ENCODE measurements around the gene ISM2.

ISM2 gene

DNA sequence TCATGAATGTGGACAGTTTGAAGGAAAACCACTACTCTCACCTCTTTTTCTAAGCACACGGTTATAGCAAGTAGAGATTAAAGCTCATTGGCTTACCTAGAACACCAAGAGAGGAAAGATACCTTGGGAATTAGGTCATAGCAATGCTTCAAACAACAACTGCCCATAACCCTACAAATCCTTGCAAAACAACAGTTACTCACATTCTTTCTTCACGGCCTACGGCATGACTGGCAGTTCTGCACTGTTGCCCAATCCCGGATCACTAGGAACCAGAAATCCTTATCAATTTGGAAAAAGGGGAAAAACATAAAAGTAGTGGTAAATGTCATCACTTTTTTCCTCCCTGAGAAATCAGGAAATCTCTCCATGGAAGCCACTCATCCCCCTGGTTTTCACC, 9.6 kb upstream of the ISM2 start:
- no peak for DNase-seq (ENCODE audit: low read depth in 2 of 2)

DNA sequence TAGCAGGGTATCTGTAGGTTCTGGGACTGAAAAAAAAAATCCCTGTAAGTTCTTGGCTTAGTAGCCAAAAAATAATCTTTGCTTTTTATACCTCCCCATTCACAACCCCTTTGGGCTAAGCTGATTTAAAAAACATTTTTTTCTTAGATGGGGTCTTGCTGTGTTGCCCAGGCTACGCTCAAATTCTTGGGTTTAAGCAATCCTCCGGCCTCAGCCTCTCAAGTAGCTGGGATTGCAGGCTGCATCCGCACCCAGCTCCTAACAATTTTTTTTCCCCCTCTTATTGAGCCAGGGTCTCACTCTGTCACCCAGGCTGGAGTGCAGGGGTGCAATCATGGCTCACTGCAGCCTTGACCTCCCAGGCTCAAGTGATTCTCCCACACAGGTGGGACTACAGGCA, 9.1 kb upstream of the ISM2 start:
- no peak for DNase-seq (ENCODE audit: low read depth in 2 of 2)

DNA sequence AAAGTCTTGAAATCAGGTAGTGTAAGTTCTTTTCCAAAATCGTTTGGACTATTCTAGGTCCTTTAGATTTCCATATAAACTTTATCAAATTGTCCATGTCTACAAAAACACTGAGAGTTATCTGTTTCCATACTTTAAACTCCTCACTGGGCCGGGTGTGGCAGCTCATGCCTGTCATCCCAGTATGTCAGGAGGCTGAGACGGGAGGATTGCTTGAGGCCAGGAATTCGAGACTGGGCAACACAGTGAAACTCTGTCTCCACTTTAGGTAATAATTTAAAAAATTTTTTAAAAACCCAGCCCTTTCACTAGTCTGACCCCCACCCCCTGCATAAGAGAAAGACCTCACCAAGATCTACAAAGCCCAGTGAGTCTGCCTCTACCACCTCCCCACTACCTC, 6.4 kb upstream of the ISM2 start:
- no peak for DNase-seq (ENCODE audit: low read depth in 2 of 2)

DNA sequence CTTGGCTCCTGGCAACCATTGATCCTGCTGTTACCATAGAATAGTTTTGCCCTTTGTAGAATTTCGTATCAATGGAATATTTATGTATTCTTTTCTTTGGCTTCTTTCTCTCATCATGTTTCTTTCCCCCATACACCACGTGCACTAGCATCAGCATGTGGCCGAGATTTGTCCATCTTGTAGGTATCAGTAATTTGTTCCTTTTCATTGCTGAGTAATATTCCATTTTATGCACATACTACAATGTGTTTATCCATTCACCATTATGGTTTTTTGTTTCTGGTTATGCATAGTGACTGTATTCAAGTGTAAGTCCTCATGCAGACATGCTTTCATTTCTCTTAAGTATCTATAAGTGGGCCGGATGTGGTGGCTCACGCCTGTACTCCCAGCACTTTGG, 4.5 kb upstream of the ISM2 start:
- DNase-seq (ENCODE audit: low read depth in 2 of 2), result no peak

DNA sequence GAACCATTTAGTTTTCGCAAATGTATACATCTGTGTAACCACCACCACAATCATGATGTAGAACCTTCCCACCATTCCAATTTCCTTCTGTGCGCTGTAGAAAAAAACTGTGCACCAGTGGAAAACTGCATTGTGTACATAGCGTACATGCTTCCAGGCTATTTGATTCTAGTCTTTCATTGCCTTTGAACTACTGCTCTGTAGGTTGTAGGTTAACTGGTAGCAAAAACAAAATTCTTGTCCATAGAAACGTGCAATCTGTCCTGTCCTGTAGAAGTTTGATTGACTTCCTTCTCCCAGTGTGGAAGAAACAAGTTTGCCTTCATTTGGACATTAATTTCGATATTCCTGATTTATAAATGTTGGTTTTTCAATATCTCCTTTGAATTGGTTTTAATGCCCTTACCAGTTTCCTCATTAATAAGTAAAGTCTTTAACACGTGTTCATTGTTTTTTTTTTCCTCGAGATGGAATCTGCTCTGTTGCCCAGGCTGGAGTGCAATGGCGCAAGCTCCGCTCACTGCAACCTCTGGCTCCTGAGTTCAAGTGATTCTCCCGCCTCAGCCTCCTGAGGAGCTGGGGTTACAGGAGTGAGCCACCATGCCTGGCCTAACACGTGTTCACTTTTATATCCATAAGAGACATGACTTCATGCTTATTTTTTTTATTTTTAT, 3.6 kb upstream of the ISM2 start:
- DNase-seq (ENCODE audit: low read depth in 2 of 2), result no peak

DNA sequence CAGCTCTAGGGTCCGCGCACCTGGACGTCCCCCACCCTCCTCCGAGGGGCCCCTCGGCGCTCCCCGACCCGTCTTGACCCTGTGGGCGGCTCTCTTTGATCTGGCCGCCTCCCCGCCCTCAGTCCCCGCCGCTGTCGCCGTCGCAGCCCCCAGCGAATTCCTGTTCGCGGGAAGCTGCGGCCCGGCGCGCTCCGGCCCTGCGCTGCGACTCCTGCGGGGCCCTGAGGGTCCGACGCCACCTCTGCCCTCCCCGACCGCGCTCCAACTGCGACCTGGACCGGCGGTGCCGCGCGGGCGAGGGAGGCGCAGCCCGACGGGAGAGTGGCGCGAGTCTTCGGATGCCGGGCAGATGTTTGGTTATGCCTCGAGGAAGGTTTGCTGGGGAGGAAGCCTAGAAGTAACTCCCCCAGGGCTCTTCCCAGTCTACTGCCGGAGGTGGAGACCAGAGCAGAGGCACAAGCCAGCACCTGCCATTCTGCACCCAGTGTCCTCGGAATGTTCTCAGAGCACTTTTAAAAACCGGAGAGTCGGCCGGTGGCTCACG, 440 bp upstream of the ISM2 start:
- DNase-seq (ENCODE audit: low read depth in 2 of 2), result no peak

DNA sequence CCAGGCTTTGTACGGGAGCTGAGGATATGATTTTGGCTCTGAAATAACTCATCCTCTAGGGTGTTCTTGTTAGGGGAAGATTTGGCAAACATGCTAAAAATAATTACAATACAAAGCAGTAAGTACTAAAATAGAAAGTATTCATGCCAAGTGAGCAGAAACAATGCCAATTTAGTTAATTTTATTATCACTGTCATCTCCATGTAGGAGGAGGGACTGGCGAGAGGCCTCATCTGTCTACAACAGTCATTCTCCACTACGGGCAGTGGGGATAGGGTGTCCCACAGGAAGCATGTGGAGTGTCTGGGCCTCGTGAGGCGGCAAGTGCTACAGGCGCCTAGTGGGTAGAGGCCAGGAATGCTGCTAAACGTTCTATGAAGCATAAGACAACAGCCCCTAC, 3.3 kb downstream of the ISM2 start:
- no peak for DNase-seq (ENCODE audit: low read depth in 2 of 2)

DNA sequence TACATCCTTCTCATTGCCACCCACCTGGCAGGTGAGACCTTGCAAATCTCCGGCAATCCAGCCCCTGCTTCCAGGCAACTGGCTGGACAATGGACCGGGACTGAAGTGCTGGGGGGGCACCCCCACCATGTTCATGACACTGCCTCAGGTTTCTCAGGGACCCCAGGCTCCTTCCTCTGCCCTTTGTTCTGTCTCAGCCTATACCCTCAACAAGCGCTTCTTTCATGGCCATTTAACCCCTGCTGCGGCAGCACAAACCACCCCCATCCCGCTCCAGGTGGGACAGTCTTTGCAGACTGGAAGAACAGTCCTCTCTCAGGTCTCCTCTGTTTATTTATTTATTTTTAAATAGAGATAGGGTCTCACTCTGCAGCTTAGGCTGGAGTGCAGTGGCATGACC, 7.6 kb downstream of the ISM2 start:
- DNase-seq (ENCODE audit: low read depth in 2 of 2), result no peak

DNA sequence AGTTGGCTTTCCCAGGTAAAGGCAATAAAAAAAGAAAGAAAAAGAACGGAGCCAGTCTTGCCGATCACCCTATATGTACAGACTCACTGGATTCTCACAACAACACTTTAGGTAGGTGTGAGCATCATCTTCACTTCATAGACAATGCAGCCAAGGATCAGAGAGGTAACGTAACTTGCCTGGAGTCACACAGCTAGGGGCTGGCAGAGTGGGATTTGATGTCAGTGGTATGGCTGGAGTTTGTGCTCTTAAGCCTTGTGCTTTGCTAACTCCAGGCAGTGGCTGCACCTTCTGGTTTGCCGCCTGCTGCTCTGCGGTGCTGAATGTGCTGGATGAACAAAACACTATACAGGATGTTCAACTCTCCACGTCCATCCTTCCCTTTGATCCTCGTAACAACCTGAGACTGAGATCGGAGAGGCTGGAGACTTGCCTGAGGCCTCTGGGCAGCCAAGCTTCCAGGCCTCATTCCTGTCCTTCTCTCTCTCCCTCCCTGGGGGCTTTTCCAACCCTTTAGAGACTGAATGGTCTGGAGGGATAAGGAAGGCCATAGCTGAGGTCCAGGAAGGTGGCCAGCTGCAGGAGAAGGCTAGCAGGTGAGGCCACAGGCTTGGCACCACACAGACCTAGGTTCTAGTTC, 8.1 kb downstream of the ISM2 start:
- DNase-seq (ENCODE audit: low read depth in 2 of 2), result no peak

DNA sequence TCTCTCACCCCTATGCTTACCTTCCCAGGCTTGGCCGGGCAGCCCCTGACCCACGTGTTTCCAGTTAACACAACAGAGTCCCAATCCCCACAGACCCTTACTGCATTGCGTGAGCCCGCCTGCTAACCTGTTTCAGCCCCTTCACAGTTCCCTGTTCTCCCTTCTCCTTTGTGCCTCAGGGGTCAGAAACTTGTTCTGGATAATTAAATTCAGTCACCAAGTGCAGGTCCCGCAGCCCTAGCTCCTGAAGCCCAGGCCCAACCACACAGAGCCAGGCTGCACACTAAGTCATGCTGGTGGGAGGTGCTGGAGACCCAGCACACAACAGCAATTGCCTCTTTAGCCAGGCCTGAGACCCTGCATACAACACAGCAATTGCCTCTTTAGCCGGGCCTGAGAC, 9.6 kb downstream of the ISM2 start:
- DNase-seq (ENCODE audit: low read depth in 2 of 2), result no peak

DNA sequence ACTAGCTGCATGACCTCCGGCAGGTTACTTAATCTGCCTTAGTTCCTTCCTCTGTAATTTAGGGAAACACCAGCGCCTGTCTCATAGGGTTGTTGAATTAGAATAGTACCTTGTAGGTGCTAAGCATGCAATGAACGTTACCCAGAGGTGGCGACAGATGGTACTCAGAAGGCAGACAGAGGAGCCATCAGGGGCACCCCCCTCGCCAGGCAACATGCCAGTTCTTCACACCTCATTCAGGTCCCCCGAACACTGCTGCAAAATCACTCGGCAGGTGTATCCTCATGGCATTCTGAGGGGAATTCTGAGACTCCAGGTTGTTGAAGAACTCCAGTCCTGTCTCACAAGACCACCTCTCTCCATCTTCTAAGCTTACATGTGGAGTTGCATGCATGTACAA, 10.1 kb downstream of the ISM2 start:
- DNase-seq (ENCODE audit: low read depth in 2 of 2), result no peak

DNA sequence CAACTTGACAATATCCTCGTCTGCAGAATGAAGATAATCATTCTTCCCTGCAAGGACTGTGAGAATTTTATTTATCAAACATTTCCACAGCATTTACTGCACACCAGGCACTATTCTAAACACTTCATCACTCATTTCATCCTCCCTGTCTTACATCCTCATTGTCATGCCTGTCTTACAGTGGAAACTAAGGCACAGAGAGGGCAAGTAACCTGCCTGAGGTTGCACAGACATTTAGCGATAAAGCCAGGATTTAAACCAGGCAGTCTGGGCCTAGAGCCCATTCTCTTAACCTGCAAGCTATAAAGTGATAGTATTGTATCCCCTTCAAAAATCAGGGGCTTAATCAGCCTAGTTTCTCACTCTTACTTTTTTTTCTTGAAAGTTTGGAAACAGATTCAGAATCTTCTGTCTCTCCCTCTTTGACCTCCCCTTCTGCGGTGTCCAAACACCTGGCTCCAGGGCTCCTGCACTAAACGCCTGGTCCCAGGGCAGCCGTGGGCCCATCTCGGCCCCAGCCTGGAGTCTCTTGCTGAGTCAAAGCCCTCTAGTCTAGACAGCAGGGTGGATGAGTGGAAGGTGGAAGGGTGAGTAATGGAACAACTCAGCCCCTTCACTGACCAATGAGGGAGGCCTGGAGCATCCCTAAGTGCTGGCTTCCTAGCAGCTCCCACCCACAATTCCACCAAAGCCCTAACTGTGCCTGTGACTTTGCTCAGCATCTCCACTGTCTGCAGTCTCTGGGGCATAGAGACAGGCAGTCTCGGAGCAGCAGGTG, 12.5 kb downstream of the ISM2 start:
- no peak for DNase-seq (ENCODE audit: low read depth in 2 of 2)

DNA sequence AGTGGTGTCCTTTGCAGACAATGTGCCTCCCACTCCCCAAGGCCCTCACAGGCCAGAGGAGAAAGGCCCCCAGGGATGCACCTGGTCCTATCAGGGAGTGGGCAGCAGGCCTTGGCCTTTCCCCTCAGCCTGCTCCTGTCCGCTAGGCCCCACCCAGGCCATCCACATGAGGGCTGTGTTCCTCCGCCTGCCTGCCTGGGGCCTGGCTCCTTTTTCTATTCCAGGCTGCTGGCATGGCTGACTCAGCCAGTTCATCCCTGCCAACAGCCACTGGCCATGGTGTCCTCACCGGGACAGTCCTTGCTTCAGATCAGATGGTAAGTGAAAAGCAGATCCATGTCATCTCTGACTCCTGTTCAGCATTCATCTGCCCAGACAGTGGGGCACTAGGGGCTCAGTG, 13.4 kb downstream of the ISM2 start:
- DNase-seq (ENCODE audit: low read depth in 2 of 2), result no peak

DNA sequence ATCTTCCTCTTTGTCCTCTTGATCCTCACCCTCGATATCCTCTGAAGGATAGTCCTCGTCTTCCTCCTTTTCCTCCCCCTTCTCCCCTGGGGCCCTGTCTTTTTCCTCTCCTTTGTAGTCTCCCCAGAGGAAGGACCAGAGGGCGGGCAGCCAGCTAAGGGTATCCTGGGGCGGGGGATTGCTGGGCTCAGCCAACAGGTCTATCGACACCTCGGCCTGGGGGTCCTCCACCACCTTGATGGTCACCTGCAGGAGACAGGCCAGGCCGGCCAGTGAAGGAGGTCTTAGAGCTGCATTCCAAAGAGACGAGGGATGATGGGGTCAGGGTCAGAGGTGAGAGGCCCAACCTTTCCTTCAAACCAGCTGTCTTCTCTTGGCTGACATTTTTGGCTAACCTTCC, 16.2 kb downstream of the ISM2 start:
- no peak for DNase-seq (ENCODE audit: low read depth in 2 of 2)

DNA sequence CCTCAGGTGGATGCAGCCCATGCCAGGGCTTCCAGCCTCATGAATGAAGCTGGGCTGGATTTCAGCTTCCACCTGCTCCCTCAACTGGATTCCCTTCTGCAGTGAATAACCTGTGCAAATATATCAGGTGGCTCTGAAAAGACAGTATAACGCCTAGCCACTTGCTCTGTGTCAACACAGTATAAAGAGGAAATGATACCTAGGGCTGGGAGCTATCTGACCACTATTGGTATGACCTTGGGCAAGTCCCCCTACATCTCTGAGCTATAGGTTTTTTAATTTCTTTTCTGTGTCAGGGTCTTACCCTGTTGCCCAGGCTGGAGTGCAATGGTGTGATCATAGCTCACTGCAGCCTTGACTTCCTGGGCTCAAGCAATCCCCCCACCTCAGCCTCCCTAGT, 19.8 kb downstream of the ISM2 start:
- DNase-seq (ENCODE audit: low read depth in 2 of 2), result no peak

DNA sequence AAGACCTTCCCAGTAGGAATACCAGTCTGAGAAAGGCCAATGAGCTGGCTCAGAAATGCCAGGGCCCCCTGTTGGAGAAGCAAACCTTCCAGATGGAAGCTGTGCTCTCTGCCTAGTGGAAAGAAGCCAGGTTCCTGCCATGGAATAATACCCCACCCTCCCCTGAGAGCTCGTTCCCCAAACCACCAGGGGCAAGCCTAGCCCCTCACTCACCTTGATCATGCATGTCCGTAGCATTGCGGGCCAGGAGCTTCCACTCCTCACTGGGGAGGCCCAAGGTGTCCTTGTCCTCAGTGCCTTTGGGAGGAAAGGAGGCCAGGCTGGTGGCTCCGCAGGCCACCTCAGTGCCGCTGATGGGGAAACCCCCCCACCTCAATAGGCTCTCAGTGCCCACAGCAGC, 20.6 kb downstream of the ISM2 start:
- no peak for DNase-seq (ENCODE audit: low read depth in 2 of 2)

DNA sequence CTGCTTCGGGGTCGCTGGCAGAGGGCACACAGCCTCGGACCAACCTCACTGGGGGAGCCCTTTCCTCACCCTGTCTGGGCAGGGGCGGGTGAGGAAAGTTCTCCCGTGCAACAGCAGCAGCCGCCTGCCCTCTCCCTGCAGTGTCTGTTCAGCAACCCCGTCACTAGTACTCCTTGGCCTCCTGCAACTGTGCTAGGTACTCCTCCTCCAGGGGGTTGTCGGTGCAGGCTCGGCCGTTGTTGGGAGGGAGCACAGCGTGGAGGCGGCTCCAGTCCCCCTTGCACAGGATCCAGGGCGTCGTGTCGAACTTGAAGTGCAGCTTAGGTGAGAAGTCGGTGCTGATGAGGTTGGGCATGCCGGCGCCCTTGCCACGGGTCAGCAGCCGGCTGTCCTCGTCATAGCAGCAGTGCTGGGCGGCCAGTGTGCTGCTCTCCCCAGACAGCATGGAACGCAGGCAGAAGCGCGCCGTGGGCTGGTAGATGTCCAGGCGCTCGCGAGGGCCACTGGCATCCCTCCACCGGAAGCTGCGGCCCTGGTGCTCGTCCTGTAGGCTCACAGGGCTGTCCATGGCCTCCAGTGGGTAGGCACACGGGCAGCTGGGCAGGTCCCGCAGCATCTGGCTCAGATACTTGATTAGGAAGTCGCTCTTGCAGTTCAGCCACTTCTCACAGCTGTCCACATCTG, 23.0 kb downstream of the ISM2 start:
- DNase-seq (ENCODE audit: low read depth in 2 of 2), result no peak

DNA sequence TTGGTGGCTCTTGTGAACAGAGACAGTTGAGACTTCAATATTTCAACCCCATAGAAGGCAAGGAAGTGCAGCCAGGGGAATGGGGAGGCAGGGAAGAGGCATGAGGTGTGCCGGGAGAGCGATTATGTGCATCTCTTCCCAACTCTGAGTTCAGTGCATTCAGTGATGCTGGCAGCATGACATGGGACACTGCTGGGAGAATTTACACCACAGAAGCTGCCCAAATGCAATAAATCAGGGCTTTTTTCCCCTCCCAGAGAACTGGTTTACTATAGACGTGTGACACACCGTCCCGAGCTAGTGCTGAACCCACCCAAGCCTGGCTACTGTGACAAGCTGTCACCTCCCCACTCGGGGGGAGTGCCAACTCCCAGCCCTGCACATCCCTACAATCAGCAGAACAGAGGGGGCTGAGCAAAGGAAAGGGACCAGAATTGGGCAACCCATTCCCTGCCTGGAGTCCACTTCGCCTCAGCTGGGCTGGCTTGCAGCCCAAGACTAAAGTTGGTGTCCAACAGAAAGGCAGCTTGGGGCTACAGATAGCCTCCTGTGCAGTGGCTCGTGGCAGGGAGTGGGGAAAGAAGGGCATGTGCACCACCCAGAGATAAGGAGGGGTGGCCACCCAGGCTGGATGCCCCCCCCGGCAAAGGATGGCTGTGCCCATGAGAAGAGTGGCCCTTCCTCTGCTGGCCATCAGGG, 24.0 kb downstream of the ISM2 start:
- no peak for DNase-seq (ENCODE audit: low read depth in 2 of 2)

DNA sequence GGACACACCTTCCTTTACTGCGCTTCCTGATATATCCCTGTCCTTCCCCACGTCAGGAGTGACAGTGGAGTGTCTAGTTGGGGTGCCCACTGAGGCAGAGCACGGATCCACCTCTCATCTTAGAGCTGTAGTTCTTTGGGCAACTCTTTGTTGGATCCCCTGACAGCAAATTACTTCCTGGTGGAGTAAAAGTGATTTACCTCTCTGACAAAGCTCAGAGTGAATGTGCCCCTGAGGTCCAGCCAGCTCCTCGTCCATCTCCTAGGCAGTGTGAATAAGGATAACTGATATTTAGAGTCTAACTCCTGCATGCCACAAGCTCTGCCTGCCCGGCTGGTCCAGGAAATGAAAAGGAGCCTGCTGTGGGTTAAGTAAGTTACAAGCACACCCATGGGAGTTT, 24.7 kb downstream of the ISM2 start:
- DNase-seq (ENCODE audit: low read depth in 2 of 2), result no peak

DNA sequence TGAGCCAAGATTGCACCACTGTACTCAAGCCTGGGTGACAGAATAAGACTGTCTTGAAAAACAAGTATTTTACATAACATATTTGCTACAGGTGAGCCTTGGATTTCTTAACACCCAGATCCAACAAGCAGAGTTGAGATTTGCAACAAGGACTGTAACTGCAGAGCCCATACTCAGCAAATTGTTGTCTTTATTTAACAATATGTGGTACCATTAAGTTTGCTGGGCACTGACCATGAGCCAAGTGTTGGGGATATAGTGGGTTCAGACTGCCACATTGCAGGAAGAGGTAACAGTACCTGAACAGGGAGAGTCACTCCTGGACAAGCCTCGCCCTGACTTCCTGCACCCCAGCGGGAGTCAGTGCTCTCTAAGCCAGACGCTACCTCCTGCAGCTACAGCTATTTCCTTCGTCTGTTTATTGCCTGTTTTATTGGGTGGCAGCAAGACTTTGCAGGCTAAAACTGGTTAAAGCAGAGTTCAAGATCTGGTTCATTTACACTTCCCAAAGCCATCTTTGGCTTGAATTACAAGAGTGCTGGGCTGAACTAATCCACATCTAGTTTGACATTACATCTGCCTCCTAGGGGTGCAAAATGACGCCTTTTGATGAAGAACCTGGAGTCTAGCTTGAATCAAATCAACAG, 28.3 kb downstream of the ISM2 start:
- no peak for DNase-seq (ENCODE audit: low read depth in 2 of 2)

DNA sequence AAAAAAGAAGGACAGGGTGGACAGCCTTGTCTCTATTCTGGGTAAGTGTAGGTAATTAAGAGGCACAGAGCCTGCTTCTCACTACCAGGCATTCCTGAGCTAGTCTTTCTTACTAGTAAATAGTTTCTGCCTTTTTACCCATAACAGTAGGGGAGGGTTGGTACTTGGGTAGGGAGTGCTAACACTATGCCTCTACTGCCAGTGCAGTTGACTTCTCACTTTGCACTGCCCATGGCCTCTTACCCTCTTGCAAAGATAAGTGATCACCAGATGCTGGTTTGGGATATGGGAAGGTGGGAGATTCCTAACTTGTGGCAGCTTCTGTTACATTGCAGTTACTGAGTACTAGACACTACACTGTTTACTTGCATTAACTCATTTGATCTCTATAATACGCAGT, 29.1 kb downstream of the ISM2 start:
- DNase-seq (ENCODE audit: low read depth in 2 of 2), result no peak

All from stimulated activated CD8-positive, alpha-beta memory T cell treated with anti-CD3 and anti-CD28 coated beads, Interleukin-7, amount 100 ng/mL, for 4 hours (primary cell).